NCI-H2029 (cell line): Measurements from ENCODE around the gene TRIM65.
A peak's percentile ranks its signal among the peaks of the same experiment; 100 is the strongest.
"Not testable (repeated sequence)": the region's sequence is repeated elsewhere in the genome, so short reads cannot be mapped to it uniquely, and the experiment has no call there.

Experiments
- DNase-seq: peaks from one replicate; lab custom pipeline; 2025; lab: John Stamatoyannopoulos, UW

Gene TRIM65

GRCh38 chr17:75875182-75875939 is 21.4 kb downstream of the TRIM65 start:
- no peak for DNase-seq

- no peak for DNase-seq
Observed at GRCh38 chr17:75874323-75875181, 22.2 kb downstream of the TRIM65 start.

GRCh38 chr17:75873587-75874322 is 23.0 kb downstream of the TRIM65 start:
- DNase-seq, result no peak

DNA sequence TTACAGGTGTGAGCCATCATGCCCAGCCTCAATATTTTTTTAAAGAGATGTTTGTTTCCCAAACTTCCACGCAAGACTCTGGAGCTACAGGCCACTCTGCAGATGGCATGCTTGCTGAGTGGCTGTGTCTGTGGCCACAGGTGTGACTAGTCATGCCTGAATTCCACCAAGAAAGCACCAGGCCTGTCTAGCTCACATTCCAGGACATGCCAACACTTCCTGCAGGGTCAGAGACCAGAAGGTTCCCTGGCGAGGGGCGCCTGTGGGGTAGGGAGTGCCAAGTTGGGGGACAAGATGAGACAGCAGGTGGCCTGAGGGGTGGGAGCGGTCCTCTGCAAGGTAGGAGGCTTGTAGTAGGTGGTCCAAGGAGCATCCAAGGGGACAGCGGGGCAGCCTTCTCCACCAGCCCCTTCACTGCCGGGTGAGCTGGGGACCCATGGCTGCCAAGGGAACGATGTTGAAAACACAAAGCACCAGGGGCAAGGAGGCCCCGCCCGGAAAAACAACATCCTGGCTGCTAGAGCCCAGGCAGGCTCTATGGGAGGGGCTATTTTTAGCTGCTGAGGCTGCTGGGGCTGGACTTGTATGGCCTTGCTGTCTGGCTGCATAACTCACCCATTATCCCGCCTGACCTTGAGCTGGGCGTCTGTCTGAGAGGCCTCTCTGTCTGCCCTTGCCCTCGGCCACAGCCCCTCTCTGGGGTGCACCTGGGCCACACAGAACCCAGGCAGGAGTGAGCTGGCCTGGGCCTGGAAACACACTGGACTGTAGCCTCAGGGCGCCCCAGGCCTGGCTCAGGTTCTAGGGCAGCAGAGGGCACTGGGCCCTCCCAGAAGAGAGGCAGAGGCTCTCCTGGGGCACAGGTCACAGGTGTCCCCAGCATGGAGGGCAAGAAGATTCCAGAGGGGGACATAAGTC is 24.1 kb downstream of the TRIM65 start:
- DNase-seq, result peak; percentile 51

DNA sequence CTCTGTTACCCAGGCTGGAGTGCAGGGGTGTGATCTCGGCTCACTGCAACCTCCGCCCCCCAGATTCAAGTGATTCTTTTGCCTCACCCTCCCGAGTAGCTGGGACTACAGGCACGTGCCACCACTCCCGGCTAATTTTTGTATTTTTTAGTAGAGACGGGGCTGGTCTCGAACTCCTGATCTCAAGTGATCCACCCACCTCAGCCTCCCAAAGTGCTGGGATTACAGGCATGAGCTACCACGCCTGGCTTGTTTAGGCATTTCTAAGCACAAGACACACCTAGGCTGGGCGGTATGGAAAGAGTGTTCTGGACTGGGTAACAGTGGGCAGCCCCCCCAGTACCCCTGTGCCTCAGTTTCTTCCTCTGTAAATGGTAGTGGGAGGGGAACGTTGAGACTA is 26.5 kb downstream of the TRIM65 start:
- not testable (repeated sequence) for DNase-seq

DNA sequence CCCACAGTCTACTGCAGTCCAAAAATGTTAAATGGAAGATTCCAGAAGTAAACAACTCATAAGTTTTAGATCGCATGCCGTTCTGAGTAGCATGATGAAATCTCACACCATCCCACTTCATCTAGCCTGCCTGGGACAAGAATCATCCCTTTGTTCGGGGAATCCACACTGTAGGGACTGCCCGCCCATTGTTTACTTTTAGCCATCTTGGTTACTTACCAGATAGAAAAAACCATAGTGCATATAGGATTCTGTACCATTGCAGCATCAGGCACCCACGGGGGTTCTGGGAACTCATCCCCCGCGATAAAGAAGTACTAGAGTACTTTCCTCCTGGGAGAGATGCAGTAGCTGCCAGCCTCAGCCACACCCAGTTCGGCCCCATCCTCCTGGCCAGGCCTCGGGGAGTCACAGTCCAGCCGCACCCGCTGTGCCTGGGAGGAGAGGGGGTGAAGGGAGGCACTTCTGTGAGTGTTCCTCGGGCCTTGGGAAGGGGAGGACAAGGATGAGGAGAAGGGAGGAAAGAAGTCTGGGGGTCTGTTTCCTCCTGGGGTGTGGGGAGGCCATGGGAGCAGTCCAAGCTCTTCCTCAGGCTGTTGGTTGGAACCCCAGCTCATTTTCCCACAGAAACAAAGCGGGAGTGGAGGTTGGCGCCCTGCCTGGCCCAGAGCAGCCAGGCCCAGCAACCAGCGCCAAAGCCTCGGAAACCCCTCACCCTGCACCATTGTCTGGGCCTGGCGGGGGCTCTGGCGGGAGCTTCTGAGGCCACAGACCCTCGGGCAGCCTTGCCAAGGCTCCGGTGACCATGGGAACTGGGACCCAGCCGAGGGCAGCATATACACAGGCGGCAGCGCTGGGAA is 27.2 kb downstream of the TRIM65 start:
- DNase-seq, result no peak

- DNase-seq, result not testable (repeated sequence)
Observed at GRCh38 chr17:75868730-75869281, 27.9 kb downstream of the TRIM65 start.

DNA sequence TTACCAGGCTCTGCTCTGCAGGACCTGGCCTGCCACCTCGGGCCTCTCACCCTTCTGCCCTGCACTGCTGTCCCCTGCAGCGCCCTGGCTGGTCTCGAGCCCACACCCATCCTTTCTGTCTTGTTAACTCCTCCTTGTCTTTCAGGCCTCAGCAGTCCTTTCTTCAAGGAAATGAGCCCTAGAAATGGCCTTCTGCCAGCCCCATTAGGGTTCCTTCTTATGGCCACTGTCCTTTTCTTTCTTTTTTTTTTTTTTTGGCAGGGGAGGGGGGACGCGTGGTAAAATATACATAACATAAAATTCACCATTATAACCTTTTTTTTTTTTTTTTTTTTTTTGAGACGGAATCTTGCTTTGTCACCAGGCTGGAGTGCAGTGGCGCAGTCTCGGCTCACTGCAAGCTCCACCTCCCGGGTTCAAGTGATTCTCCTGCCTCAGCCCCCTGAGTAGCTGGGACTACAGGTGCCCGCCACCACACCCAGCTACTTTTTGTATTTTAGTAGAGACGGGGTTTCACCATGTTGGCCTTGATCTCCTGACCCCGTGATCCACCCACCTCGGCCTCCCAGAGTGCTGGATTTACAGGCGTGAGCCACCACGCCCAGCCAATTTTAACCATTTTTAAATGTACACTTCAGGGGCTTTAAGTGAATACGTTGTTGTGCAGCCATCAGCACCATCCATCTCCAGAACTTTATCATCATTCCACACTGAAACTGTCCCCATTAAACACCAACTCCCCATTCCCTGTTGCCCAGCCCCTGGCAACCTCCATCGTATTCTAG is 31.2 kb downstream of the TRIM65 start:
- DNase-seq, result not testable (repeated sequence)

- not testable (repeated sequence) for DNase-seq
Observed at GRCh38 chr17:75864887-75865286, 31.9 kb downstream of the TRIM65 start.

DNA sequence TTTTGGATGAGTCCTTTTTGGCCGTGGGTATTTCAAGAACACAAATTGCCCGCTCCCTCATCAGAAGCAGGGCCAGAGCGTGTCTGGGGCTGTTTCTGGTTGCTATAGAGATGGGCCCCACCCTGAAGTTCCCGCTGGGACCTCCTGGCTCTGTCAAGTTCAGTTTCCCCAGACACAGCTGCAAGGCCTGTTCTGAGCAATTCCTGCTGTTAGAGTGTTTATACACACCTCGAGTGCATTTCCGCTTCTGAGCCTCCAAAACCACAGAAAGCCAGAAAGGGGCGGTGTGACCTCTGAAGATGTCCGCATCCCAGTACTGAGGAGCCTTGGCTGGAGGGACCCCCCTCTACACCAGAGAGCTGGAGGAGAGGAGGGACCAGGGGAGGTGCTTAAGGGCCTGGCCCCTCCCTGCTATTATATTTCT is 32.3 kb downstream of the TRIM65 start:
- DNase-seq, result no peak

DNA sequence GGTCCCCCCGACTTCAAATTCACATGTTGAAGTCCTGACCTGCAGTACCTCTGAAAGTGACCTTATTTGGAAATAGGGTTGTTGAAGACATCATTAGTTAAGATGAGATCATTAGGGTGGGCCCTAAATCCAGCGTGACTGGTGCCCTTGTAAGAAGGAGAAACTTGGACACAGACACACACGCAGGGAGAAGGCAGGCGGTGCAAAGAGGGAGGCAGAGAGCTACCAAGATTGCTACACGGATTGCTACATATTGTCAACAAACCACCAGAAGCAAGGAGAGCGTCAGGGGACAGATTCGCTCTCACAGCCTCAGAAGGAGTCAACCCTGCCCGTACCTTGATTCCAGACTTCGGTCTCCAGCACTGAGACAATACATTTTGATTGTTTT is 34.8 kb downstream of the TRIM65 start:
- no peak for DNase-seq

DNA sequence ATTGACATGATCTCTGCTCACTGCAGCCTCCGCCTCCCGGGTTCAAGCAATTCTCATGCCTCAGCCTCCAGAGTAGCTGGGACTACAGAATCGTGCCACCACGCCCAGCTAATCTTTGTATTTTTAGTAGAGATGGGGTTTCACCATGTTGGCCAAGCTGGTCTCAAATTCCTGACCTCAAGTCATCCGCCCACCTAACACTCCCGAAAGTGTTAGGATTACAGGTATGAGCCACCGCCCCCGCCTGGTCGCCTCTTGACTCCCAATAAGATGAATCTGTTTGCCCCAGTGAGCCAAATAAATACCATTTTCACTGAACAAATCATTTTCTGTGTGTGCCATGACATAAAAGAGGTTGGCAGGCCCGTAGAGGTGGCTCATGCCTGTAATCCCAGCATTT is 37.4 kb downstream of the TRIM65 start:
- not testable (repeated sequence) for DNase-seq

- no peak for DNase-seq
Observed at GRCh38 chr17:75856062-75856756, 40.5 kb downstream of the TRIM65 start.

- DNase-seq, result peak; percentile 98
Observed at GRCh38 chr17:75855310-75856061, 41.3 kb downstream of the TRIM65 start, which contains the start of gene WBP2. Gene WBP2 (minus strand): TSS chr17:75855335. CDS start chr17:75855297, 38 bp downstream.

DNA sequence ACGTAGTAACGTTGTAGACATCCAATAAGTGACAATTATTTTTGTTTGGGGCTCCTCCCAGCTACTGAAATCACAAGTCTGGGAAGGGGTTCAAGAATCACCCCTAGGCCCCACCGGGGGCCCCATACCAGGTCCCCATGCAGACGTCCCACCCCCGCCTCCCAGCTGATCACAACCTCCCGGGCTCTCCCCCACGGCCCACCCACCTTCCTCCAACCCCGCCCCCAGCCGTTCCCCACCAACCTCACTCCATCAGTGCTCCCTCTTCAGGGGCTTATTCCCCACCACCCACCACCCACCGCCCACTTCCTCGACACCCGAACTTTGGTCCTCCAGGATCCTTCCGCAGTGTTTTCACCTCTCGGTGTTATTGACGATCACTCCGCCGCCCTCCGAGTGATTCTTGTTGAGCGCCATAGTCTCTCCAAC is 41.9 kb downstream of the TRIM65 start:
- no peak for DNase-seq

DNA sequence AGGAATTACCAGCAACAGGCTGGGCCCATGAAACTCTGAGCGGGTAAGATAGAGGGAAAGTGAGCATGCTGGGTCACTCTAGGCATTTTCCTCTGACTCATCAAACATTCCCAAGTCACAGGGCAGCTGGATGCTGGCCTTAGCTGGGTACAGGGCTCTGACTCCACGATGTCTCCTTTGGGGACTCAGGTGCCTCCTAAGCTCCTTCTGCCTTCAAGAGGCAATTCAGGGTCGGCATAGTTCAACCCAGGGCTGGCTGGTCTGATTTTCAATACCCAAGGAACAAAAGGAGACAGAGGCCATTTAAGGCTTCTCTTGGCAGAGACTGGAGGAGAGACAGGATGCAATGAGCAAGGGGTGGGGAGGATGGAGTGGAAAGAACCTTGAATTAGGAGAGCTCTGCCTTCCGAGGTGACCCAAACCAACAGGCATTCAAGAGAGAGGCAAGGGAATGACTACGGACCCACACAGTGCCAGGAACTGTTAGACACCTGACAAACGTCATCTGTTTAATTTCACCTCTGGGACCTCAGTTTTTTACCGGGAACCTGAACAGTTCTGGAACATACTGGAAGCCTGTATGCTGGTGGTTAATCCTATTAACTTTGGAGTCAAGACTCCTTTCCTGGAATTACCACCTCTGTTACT is 42.5 kb downstream of the TRIM65 start:
- DNase-seq, result no peak

- no peak for DNase-seq
Observed at GRCh38 chr17:75853433-75853832, 43.3 kb downstream of the TRIM65 start.
